HL-60 (cell line): Measurements from ENCODE around the gene SENP1.

Experiments
- DNase-seq, 2 experiments: peaks; one replicate each; pipeline ENCODE4 v3.0.0-alpha.2; 2010 to 2020; ENCODE audit warnings: low read depth in 1 of 2, low spot score in 1 of 2
- H3K27ac ChIP-seq: fragments of 250-450 bp; sonication (Bioruptor Pico); replicated peaks from 2 replicates; pipeline ENCODE4 v1.5.1; 2020; ENCODE audit warnings: mild to moderate bottlenecking, moderate library complexity
- H3K27me3 ChIP-seq: fragments of 250-450 bp; sonication (Bioruptor Pico); 2 replicates; pipeline ENCODE4 v1.5.1; 2021; ENCODE audit warnings: mild to moderate bottlenecking, moderate library complexity; ENCODE audit not compliant: insufficient read depth, poor library complexity, severe bottlenecking
- H3K4me3 ChIP-seq: replicated peaks from 2 replicates; pipeline ENCODE4 v1.5.1; 2011; ENCODE audit warnings: mild to moderate bottlenecking, control low read depth, low read length; ENCODE audit not compliant: insufficient read depth
- CTCF ChIP-seq: IDR thresholded peaks from one replicate; pipeline ENCODE4 v1.5.1; 2011; ENCODE audit warnings: low read length, control low read depth, inconsistent platforms; ENCODE audit not compliant: insufficient read depth
- GABPA ChIP-seq: IDR thresholded peaks from 2 replicates; pipeline ENCODE4 v1.6.1; 2012; ENCODE audit warnings: low read depth
- POLR2AphosphoS5 ChIP-seq: IDR thresholded peaks from 2 replicates; pipeline ENCODE4 v1.6.1; 2012; ENCODE audit warnings: low read depth
- REST ChIP-seq: IDR thresholded peaks from 2 replicates; pipeline ENCODE4 v1.6.1; 2012; ENCODE audit warnings: low read depth; ENCODE audit not compliant: insufficient replicate concordance
- SPI1 ChIP-seq: IDR thresholded peaks from 2 replicates; pipeline ENCODE4 v1.6.1; 2012; ENCODE audit warnings: low read depth, mild to moderate bottlenecking, borderline replicate concordance

SENP1 gene

GRCh38 chr12:48037267-48037915 is 68.5 kb downstream of the SENP1 start:
- TF ChIP-seq SPI1: no peak
- TF ChIP-seq GABPA: no peak
- no peak for TF ChIP-seq CTCF
- no peak for TF ChIP-seq REST
- no peak for TF ChIP-seq POLR2AphosphoS5
- no peaks in the 10 kb centered on the region for H3K27me3 ChIP-seq
- no peak overlapping the region for H3K27ac ChIP-seq
- DNase-seq: no peak
- no peak overlapping the region for H3K4me3 ChIP-seq

GRCh38 chr12:48036818-48037217 is 69.1 kb downstream of the SENP1 start:
- no peak overlapping the region for H3K4me3 ChIP-seq
- TF ChIP-seq CTCF (no peak), GABPA (no peak), SPI1 (no peak), REST (no peak), POLR2AphosphoS5 (no peak)
- H3K27me3 ChIP-seq: no peaks in the 10 kb centered on the region
- no peak overlapping the region for H3K27ac ChIP-seq
- no peak for DNase-seq

GRCh38 chr12:48034835-48035805 is 70.8 kb downstream of the SENP1 start:
- H3K4me3 ChIP-seq: no peak overlapping the region
- DNase-seq: no peak
- no peak overlapping the region for H3K27ac ChIP-seq
- TF ChIP-seq POLR2AphosphoS5 (no peak), GABPA (no peak)
- no peaks in the 10 kb centered on the region for H3K27me3 ChIP-seq

GRCh38 chr12:48033451-48033850 is 72.4 kb downstream of the SENP1 start:
- no peaks in the 10 kb centered on the region for H3K27me3 ChIP-seq
- DNase-seq: no peak
- TF ChIP-seq POLR2AphosphoS5 (no peak), REST (no peak), SPI1 (no peak), GABPA (no peak), CTCF (no peak)

More at GRCh38 chr12:48033451-48033850, 72.4 kb downstream of the SENP1 start:
- Histone ChIP-seq H3K27ac (no peak overlapping the region), H3K4me3 (no peak overlapping the region)
